ENCODE measurements around the gene GID8. TPM values are rescaled to one million over a fixed set of nuclear protein-coding genes. Genes with fewer than 3 reads are reported as not detected.

The GID8 gene
- total and polyA plus RNA-seq, 2 of the 13 experiments (the other 11 are each of a cell fraction or from before 2014, with no cell fraction given) = 39.6 to 59.8 TPM

DNA sequence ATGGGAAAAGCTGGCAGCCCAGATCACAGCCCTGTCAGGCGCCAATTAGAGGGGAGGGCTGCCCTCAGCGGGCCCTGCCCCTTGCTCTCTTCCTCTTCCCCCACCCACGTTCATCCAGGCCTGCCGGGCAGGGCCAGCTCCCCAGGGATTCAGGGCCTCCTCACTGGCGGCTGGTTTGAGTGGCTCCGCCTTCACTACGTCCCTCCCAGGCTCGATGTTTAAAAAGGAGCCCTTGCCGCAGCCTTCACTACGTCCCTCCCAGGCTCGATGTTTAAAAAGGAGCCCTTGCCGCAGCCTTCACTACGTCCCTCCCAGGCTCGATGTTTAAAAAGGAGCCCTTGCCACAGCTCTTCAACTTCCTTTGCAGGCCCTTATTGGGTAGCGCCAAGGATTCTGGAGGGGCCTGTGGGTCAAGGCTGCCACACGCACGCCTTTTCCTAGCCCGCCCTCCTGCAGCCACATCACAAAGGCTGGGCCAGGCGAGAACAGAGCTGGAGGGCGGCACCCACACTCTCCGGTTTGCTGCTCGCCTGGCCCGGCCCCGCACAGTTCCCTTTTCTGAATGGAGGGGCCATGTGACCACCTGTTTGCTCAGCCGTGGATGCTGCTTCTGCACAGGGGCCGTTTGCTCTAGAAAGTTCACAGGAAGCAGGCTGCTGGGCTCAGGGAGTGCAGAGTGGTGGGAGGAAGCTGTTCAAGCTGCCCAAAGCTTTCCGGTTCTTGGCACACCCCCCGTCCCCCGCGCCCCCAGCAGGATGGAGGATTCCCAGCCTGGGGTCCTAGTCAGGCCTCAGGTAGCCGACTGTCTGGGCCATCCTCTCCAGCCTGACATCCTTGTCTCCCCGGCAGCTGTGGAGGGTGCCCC lies 16.1 kb downstream of the GID8 start (continued):
- TF ChIP-seq ZNF589 (CRISPR knock-in tag; conservative IDR thresholded peaks at IDR 0.05) = peak; percentile 99
- TF ChIP-seq ZNF33B (CRISPR knock-in tag; IDR thresholded peaks at IDR 0.05) = peak; percentile 90; the same call in 1 of the 2 replicates
- peak; percentile 12 for TF ChIP-seq SKI (IDR thresholded peaks at IDR 0.05; ENCODE audit: partially characterized antibody)
- TF ChIP-seq, protein P1, sequence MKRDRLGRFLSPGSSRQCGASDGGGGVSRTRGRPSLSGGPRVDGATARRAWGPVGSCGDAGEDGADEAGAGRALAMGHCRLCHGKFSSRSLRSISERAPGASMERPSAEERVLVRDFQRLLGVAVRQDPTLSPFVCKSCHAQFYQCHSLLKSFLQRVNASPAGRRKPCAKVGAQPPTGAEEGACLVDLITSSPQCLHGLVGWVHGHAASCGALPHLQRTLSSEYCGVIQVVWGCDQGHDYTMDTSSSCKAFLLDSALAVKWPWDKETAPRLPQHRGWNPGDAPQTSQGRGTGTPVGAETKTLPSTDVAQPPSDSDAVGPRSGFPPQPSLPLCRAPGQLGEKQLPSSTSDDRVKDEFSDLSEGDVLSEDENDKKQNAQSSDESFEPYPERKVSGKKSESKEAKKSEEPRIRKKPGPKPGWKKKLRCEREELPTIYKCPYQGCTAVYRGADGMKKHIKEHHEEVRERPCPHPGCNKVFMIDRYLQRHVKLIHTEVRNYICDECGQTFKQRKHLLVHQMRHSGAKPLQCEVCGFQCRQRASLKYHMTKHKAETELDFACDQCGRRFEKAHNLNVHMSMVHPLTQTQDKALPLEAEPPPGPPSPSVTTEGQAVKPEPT (CRISPR knock-in tag; IDR thresholded peaks at IDR 0.05; ENCODE audit: low read depth) = peak; percentile 81; the same call in 1 of the 2 replicates
- TF ChIP-seq ZC3H13 (CRISPR knock-in tag; IDR thresholded peaks at IDR 0.05) = peak; percentile 99
- TF ChIP-seq DNMT3B (CRISPR knock-in tag; conservative IDR thresholded peaks at IDR 0.05) = no peak; the same call in 1 of the 2 replicates
- TF ChIP-seq, protein P2, sequence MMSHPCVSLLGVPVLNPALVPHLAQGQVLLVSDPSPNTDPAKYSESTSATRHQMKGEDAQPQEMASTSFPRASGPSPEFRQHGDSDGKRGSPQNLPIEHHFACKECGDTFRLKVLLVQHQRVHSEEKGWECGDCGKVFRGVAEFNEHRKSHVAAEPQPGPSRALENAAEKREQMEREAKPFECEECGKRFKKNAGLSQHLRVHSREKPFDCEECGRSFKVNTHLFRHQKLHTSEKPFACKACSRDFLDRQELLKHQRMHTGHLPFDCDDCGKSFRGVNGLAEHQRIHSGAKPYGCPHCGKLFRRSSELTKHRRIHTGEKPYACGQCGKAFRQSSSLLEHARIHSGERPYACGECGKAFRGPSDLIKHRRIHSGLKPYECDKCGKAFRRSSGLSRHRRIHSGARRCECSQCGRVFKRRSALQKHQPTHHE (CRISPR knock-in tag; IDR thresholded peaks at IDR 0.05; ENCODE audit: borderline replicate concordance) = no peak; the same call in none of the 2 replicates
- TF ChIP-seq ZNF34 (CRISPR knock-in tag; IDR thresholded peaks at IDR 0.05; ENCODE audit: borderline replicate concordance) = 0 out of 2 replicates have a peak, but pooled peaks have one; percentile 33
- peak; percentile 99 for TF ChIP-seq ATF7-NPFF (CRISPR knock-in tag; IDR thresholded peaks at IDR 0.05; ENCODE audit: low read depth)
- peak; percentile 58; the same call in 1 of the 2 replicates for TF ChIP-seq NR1H2 (CRISPR knock-in tag; IDR thresholded peaks at IDR 0.05; ENCODE audit: borderline replicate concordance, low read depth)
- TF ChIP-seq ZNF768 (CRISPR knock-in tag; IDR thresholded peaks at IDR 0.05) = peak; percentile 67
- TF ChIP-seq MED8 (CRISPR knock-in tag; IDR thresholded peaks at IDR 0.05; ENCODE audit: insufficient replicate concordance) = no peak
- no peak for TF ChIP-seq KAT2B (IDR thresholded peaks at IDR 0.05; ENCODE audit: borderline replicate concordance, low read depth, low read length)
- peak; percentile 85; the same call in 1 of the 2 replicates for TF ChIP-seq ZNF30 (CRISPR knock-in tag; IDR thresholded peaks at IDR 0.05)
- TF ChIP-seq, protein P3, sequence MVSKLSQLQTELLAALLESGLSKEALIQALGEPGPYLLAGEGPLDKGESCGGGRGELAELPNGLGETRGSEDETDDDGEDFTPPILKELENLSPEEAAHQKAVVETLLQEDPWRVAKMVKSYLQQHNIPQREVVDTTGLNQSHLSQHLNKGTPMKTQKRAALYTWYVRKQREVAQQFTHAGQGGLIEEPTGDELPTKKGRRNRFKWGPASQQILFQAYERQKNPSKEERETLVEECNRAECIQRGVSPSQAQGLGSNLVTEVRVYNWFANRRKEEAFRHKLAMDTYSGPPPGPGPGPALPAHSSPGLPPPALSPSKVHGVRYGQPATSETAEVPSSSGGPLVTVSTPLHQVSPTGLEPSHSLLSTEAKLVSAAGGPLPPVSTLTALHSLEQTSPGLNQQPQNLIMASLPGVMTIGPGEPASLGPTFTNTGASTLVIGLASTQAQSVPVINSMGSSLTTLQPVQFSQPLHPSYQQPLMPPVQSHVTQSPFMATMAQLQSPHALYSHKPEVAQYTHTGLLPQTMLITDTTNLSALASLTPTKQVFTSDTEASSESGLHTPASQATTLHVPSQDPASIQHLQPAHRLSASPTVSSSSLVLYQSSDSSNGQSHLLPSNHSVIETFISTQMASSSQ (IDR thresholded peaks at IDR 0.05; ENCODE audit: low read depth) = no peak
- TF ChIP-seq, protein P3 (CRISPR knock-in tag; IDR thresholded peaks at IDR 0.05; ENCODE audit: borderline replicate concordance) = peak; percentile 65; the same call in 1 of the 2 replicates
- peak; percentile 84; the same call in 1 of the 2 replicates for TF ChIP-seq ATF6 (CRISPR knock-in tag; conservative IDR thresholded peaks at IDR 0.05)
- TF ChIP-seq ATRX (CRISPR knock-in tag; IDR thresholded peaks at IDR 0.05; ENCODE audit: borderline replicate concordance) = peak; percentile 17; the same call in 1 of the 2 replicates
- TF ChIP-seq ELF1 (CRISPR knock-in tag; IDR thresholded peaks at IDR 0.05) = peak; percentile 81
